HL-60/S4 (cell line): ENCODE results near the gene IGSF21.

Experiments used
- in situ Hi-C: fragments of 300-500 bp; cut with MboI; formaldehyde crosslinking; loops from 2 replicates; pipeline ENCODE4 v1.14.3; 2022; ENCODE audit warnings: low sequenced_read_pairs

IGSF21 gene

DNA sequence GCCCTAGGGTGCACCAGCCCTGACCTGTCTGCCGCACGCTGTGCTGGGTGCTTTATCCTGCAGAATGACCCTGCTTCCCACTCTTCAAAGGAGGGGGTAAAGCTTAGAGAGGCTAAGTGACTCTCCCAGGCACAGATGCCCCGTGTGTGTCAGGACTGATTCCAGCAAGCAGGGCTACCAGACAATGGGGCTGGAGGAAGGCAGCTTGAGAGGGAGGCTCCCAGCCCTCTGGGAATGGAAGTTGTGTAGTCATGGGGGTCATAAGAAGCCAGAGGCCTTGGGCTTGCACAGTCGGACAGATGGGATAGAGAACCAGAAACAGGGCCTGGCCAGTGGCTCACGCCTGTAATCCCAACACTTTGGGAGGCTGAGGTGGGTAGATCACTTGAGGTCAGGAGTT lies 279.0 kb downstream of the IGSF21 start:
- in situ Hi-C loops: no loop called here

DNA sequence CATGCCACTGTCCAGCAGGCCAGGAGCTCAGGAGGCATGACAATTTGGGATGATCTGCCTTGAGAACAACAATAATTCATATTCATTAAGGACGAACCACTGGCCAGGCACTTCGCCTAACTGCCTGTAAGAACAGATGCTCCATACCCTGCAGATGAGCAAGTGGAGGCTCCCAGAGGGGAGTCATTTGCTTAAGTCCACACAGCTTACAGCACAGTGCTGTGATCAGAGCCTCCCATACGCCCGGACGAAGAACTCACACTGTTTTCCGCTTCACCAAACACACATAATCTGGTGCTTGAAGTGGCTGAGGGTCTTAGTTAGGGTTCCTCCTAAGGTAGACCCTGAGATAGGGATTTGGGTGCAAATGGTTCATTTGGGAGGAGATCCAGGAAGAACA lies 279.7 kb downstream of the IGSF21 start:
- in situ Hi-C loops: no loop called here

DNA sequence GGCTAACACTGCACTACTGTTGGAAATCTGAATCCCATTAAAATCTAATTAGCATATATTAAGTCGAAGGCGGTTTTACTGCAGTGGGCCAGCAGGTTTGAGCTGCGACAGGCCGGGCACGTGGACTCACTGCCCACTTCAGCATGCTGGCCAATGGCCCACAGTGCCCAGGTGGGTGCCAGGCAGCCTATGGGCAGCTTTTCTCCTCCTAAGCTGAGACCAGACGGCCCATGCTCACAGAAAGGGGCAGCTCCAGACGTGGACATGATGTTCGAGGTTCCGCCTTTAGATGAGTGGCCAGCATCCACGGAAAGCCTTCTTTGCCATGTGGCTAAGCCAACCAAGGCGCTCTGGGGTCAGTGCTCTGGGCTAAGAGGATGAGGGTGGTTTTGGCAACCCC lies 283.4 kb downstream of the IGSF21 start:
- in situ Hi-C loops: no loop called here

DNA sequence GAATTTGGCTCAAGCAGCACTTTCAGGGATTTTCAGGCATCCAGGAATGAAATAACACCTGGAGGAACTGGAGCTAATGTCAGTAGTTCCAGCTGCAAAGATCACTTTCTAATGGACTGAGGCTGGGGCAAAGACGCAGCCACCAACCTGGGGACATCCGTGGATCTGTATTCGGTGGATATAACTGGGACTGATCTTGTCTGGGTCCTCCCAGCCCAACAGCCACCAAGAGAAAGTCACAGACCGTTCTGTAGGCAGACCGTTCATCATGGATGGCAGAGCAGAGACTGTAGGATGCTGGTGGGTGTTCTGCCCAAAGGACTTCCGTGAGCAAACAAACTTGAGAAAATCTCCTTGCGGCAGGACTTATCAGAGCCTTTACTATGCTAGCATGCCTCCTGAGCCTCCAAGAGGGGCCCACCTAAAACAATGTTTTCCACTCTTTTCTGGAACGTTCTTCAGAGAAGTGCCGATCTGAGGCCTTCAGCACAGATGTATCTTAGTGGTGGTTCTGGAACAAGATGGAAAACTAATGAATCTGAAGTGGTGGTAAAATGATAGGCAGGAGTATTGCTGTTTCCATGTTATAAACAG lies 287.1 kb downstream of the IGSF21 start:
- in situ Hi-C loops: no loop called here

DNA sequence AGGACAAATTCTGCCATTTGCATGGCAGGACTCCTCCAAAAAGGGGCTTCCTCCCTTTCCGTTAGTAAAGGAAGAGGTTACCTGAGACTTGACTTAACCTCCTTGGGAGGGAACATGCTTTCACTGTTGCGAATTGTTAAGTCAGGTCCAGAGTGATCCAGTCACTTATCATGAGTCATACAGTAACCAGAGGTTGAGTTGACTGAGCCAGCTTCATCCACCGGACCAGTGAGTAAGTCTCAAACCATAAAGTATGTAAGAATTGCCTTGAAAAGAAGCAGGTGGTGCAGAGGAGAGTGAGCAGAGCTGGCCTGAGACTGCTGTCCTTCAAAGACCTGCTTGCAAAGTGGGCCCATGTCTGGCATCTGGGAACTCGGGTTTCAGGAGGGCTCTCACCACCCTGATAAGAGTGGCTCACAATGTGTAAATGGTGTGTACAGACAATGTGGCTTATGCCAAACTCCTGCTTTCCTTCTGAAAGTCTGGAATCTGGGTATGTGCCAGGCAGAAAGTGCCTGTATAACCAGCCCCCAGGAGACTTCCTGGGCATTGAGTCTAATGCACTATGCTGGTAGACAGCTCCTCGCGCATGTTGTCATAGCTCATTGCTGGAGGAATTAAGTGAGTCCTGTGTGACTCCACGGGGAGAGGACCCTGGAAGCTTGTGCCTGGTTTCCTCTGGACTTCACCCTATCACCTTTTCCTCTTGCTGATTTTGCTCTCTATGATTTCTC lies 288.8 kb downstream of the IGSF21 start:
- in situ Hi-C loops: no loop called here

DNA sequence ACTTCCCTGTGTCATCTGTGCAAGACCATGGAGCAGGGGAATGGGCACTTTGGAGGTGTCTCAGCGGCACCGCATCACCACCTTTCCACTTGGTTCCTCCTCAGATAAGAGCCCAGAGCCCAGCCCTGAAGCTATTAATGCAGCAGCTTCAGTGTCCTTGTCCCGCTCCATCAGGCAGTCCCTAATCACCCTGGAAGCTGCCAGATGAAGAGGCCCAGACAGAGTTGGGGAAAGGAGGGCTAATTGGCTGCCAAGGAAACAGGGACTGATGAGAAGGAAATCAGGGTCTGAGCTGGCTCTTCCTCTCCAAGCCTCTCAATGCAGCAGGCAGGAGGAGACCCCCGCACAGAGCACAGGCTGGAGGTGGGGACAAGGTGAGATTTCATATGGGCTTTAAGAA lies 290.0 kb downstream of the IGSF21 start:
- in situ Hi-C loops: no loop called here

DNA sequence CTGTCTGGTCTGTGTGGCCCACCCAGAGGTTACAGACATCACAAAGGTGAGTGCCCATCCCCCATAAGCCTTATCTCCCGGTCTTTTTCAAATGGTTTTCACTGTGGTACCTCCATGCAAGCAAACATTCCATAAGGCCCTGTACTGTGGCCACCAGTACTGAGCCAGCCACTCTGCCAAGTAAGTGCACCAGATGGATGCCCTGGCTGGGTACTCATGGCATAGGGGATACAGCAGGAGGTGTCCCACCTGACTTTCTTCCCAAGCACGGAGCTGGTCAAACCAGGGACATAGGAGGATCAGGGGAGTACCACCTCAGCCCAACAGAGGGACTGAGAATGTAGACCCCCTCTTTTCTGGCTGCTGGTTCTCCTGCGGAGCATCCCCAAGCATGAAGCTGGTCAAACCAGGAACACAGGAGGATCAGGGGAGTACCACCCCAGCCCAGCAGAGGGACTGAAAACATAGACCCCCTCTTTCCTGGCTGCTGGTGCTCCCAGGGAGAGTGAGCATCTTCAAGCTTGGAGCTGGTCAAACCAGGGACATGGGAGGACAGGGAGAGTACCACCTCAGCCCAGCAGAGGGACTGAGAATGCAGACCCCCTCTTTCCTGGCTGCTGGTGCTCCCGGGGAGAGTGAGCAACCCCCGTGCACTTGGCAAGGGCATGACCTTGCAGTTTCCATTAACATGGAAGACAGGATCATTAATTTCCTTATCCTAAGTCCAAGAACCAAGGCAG lies 291.4 kb downstream of the IGSF21 start:
- in situ Hi-C loops: no loop called here

DNA sequence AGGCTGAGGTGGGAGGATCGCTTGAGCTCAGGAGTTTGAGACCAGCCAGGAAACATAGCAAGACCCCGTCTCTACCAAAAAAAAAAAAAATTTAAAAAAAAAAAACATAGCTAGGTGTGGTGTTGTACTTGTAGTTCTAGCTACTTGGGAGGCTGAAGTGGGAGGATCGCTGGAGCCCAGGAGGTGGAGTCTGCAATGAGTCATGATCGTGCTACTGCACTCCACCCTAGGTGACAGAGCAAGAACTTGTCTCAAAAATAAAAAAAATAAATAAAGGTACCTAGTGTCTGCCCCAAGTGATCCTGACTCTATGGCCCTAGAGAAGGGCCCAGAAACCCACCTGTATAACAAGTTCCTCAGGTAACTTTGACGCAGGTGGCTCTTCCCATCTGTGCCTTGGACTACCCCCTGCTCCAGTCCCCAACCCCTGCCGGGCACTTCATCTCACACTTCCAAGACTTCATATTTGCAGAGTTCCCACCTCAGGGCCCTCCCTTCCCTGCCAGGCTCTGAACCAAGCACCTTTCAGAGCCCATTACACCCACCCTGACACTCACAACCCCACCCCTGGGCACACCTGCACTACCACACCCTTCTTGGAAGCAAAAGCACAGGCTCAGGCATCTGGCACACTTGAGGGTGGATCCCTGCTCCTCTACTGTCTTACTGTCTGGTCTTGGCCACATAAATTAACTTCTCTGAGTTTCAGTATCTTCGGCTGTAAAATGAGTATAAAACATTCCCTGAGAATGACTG lies 292.9 kb downstream of the IGSF21 start:
- in situ Hi-C loops: no loop called here

DNA sequence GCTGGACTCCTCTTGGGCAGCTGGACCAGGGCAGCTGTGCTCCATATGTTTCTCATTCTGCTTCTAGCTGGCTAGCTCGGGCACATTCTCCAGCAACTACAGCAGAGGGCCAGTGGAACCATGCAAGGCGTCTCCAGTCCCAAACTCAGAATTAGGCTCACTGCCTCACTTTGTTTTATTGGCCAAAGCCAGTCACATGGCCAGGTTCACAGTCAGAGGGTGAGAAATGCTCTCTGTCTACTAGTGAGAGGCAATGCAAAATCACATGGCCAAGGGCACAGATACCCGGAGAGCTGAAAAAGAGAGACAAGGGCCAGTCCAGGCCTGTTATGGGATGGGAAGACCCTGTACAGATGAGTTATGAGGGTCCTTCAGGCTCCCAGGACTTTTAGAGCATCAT lies 294.3 kb downstream of the IGSF21 start:
- in situ Hi-C loops: no loop called here

DNA sequence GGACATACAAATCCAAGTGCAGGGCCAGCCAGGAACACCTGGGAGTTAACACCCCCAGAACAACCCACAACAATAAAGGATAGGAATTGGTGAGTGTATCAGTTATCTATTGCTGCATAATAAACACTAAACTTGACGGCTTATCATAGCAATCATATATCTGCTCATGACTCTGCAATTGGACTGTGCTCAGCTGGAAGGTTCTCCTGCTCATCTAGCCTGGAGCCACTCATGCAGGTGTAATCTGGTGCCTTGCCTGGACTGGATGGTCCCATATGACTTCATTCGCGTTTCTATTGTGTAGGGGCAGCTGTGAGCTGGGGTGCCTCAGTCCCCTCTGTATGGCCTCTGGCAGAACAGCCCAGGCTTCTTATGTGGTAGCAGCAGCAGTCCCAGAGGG lies 296.9 kb downstream of the IGSF21 start:
- in situ Hi-C loops: no loop called here

DNA sequence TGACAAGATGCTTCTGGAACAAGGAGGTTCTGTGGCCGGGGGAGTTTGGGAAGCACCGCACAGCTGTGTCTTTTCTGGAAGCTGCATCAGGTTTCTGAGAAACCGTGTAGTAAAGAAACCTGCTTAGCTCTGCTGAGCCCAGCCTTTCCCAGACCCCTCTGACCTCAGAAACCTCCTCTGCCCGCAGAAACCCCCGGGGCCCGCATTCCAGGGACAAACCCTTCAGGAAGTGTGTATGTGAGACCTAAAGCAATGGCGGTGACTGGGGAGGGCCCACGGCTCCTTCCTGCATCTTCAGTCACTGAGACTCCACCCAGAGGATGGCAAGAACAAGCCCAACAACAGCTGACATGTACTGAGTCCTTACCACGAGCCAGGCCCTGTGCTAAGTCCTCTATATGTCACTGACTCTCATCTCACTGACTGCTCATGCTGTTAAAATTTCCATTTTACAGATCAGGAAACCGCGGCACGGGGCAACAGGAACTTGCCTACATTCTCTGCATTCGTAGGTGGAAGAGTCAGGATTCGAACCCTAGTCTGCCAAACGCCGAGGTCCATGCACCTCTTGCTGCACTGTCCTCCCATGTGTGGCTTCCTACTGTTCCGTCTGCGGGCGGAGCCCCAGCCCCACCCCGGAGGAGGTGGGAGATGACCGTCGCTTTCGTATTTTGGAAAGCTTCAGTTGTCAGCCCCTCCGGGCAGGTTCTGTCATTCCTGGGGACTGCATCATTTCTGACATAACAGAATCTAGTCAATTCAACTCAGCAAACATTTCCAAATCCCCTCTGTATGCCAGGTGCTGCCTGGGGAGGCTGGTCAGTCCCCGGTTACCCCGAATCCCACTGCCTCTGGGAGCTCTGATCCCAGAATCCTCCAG lies 299.8 kb downstream of the IGSF21 start:
- in situ Hi-C loops: no loop called here

DNA sequence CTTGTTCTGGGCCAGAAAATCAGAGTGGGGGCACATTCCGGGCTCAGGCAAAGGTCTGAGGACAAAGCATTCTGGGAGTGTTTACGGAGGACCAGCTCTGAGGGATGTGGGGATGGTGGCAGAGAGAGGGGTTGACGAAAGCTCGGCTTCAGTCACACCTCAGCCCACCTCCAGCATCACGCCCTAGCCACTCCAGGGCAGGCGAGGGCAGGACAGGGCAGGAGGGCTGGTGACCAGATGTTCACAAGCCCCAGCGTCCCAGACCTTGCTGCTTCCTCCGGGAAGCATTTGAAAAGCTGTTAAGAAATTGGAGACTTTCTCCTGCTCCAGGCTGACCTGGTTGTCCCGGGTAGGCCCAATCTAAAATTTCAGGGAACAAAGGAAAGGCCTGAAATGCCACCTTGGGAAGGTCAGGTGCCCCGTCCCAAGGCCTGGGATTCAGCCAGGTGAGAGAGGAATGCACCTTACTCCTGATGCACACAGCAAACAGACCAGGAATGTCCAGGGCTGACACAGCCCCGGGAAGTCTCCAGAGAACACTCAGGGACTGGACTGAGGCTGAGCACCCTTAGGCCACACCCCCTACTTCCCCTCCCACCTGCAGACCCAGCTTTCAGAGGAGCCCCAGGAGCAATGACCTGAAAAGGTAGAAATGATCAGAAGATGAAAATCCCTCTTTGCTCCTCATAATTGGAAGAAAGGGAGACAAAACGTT lies 301.2 kb downstream of the IGSF21 start:
- in situ Hi-C loops: no loop called here

DNA sequence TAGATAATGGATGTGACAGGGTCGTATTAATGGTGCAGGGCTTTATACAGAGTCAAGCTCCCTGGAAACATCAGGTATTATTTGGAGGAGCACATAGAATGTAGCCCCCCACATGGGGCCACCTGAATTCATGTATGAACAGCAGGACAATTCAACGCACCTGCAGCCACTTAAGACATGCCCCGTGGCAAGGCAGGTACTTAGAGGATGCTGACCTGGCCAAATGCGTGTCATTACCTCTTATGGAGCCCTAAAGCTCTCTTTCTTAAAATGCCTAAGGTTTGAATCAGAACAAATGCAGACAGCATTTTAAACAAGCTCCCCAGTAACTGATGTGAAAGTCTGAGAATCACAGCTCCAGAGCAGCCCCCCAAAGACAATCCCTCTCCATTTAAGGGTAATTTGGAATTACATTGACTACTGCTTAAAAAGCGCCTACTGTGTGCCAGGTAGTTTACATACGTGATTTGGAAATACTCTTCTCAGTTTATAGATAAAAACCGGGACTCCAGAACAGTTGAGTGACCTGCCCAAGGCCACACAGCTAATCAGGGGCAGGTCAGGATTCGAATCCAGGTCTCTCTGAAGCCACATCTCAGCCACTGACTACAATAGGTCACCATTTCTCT lies 302.1 kb downstream of the IGSF21 start:
- in situ Hi-C loops: no loop called here

DNA sequence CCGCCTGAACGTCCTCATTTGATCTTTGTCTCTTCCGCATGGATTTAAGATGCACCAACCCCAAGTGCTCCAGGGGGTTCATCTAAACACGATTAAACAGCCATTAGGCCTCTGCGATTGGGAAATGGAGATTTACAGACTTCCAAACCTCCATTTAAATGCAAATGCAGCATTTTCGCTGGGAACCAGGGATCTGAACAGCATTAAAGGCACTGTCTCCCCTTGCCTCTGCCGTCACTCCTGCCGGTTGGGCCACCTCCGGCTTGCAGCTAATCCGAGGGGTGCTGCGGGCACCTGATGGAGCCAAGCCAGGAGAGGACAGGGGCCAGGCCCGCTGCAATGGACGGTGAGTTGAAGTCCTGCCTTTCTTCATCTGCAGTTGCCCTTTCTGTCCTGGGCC lies 302.8 kb downstream of the IGSF21 start:
- in situ Hi-C loops: no loop called here

DNA sequence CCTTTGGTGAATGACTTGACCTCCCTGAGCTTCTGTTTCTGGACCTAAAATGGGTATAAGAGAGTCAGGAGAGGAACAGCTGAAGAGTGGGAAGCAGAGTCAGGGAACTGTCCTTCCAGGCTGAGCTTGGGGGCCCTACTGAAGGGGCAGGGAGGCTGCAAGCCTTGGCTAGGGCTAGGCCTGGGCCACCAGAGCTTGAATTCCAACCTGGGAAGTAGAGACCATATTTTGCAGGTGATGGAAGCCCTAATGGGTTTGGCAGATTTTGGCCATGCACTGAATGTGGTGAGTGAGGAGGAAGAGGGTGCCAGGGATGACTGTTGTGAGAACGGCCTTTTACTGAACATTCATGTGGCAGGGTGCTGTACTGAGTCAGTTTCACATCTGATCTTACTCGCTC lies 303.7 kb downstream of the IGSF21 start:
- in situ Hi-C loops: no loop called here

DNA sequence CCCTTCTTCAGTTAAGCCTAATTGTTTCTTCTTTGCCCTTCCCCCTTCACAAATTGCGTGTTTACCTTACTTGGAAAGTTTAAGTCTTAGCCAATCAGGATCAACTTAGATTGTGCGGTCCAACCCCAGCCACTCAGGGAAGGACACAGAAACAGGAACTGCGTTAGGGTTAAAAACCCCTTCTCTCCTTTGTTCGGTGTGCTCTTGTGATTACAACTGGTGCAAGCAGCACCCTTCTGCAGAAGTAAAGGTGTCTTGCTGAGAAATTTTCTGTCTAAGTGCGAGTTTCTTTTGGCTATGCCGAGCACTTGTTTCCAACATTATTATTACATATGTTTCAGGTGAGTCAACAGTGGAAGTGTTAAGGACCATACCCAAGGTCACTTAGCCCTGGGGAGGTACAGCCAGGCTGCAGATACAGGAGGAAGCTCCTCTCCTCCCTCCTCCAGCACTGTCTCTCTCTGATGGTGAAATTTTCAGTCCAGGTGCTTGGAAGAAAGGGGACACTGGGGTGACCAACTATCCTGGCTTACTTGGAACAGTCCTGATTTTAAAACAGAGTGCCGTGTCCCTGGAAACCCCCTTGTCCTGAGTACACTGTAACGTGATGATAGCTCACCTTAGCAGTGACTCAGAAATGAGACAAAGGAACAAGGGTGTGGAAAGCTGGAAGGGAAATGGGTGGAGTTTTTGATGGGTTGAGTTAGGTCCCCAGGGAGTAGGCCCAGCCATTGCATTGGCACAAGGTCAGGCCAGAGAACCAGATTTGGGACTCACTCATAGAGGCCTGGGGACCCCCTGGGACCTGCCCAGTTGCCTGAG lies 304.4 kb downstream of the IGSF21 start:
- in situ Hi-C loops: no loop called here

DNA sequence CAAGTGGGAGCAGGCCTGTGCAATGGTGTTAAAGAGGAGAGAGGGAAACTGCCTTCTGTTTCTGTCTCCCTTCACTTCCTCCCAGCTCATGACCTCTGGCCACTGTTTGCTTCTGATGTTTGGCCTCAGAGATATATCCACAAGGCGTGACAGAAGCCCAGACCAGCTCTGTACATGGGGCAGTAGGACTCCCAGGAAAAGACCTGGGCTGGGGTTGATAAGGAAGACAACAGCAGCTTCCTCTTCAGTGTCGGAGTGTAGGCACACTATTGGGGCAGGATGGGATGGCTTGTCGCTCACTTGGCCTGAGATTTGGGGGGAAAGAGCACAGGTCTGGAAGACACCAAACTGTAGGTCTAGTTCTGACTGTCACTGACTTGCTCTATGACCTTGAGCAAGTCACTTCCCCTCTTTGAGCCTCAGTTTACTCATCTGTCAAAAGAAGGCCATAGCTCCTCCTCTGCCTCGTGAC lies 305.3 kb downstream of the IGSF21 start:
- in situ Hi-C loops: no loop called here

DNA sequence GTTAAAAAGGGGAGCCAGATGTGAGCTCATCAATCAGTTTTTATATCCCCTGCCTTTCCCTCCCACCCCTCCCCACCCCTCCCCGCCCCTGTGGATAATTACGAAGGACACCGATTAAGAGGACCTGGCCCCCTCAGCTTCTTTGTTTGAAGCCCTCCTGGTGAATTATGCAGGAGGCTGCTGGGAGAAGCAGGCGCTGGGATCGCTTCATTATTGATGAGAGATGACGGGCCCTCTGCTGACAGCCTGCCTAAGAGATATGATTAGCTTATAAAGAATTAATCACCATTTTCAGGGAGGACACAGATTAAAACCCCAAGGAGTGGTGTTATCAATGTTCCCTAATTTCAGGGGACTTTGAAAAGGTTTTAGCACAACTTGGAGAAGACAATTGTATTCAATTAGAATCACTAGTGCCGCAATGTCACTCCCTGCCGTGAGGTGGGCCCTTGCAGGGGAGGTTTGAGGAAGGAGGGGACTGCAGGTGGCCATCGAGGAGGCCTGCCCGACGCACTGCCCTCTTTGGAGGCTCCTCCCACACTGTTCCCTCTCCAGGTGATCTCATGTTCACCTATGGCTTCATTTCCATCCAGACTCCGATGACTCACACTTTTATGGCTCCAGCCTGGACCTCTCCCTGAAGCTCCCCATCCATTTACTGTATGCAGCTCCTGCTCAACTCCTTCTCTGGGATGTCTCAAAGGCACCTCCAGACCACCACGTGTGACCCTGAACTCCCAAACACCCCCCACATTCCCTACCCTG lies 306.1 kb downstream of the IGSF21 start:
- in situ Hi-C loops: no loop called here
